Measurements from ENCODE around the gene GNLY. TPM values are rescaled to one million over a fixed set of nuclear protein-coding genes. Genes with fewer than 3 reads are reported as not detected.

The GNLY gene
- total and polyA plus RNA-seq, 2 of the 13 experiments (the other 11 are each of a cell fraction or from before 2014, with no cell fraction given): not detected

DNA sequence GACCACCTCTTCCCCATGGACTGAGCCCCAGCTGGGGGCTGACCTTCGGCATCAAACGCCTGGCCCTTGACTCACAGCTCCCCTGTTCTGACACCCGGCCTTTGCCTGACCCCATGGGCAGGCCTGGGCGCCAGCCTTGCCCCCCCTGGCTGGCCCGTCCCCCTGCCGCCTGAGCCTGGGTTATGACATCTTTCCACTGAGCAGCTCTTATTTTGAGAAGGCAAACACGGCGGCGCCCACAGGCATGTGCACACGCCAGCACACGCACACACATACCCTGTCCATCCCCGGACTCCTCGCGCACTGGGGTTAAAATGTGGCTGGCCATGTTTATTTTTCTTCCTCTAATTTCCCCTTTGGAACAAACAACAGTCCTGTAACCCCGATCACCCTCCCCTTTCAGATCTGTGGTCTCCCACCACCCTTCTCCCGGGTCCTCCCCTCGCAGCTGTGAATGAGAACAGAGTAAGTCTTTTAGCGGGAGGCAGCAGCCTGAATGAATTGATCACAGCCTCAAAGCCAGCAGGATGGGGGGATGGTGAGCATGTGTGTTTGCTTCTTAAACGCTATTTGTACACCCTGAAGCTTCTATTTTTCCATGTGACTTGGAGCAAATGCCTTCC is 47.8 kb downstream of the GNLY start (continued):
- TF ChIP-seq ZSCAN22 (CRISPR knock-in tag; IDR thresholded peaks at IDR 0.05): no peak
- TF ChIP-seq ZNF260 (CRISPR knock-in tag; IDR thresholded peaks at IDR 0.05; ENCODE audit: borderline replicate concordance, low read depth): no peak
- TF ChIP-seq U2AF2 (IDR thresholded peaks at IDR 0.05; ENCODE audit: low read depth, low read length): no peak
- no peak for TF ChIP-seq MIER3 (CRISPR knock-in tag; IDR thresholded peaks at IDR 0.05; ENCODE audit: borderline replicate concordance)
- no peak for TF ChIP-seq JUNB (CRISPR knock-in tag; IDR thresholded peaks at IDR 0.05; ENCODE audit: borderline replicate concordance)
- TF ChIP-seq FOXK2 (IDR thresholded peaks at IDR 0.05): no peak
- no peak for TF ChIP-seq MED8 (CRISPR knock-in tag; IDR thresholded peaks at IDR 0.05; ENCODE audit: insufficient replicate concordance)
- TF ChIP-seq RARG (CRISPR knock-in tag; IDR thresholded peaks at IDR 0.05; ENCODE audit: low read depth): no peak
- 0 out of 2 replicates have a peak, but pooled peaks have one; percentile 14 for TF ChIP-seq ZNF143 (CRISPR knock-in tag; IDR thresholded peaks at IDR 0.05)
- no peak for TF ChIP-seq MEIS2 (CRISPR knock-in tag; IDR thresholded peaks at IDR 0.05)
- 0 out of 2 replicates have a peak, but pooled peaks have one; percentile 40 for TF ChIP-seq HMG20B (CRISPR knock-in tag; conservative IDR thresholded peaks at IDR 0.05)
- no peak for TF ChIP-seq RAD21 (CRISPR knock-in tag; IDR thresholded peaks at IDR 0.05)
- TF ChIP-seq PAWR (CRISPR knock-in tag; IDR thresholded peaks at IDR 0.05; ENCODE audit: borderline replicate concordance): no peak
- TF ChIP-seq ZNF720 (CRISPR knock-in tag; IDR thresholded peaks at IDR 0.05): no peak
- TF ChIP-seq ZNF550 (CRISPR knock-in tag; IDR thresholded peaks at IDR 0.05; ENCODE audit: borderline replicate concordance): no peak
- TF ChIP-seq NR2C2 (CRISPR knock-in tag; IDR thresholded peaks at IDR 0.05; ENCODE audit: borderline replicate concordance): no peak
- no peak for TF ChIP-seq NFYC (CRISPR knock-in tag; IDR thresholded peaks at IDR 0.05)
- no peak for TF ChIP-seq ZNF343 (CRISPR knock-in tag; IDR thresholded peaks at IDR 0.05)
- TF ChIP-seq PREB (CRISPR knock-in tag; IDR thresholded peaks at IDR 0.05): no peak
- no peak for TF ChIP-seq SP1 (IDR thresholded peaks at IDR 0.05)
- 0 out of 2 replicates have a peak, but pooled peaks have one; percentile 29 for TF ChIP-seq SP1 (CRISPR knock-in tag; IDR thresholded peaks at IDR 0.05)
- TF ChIP-seq, protein P1, sequence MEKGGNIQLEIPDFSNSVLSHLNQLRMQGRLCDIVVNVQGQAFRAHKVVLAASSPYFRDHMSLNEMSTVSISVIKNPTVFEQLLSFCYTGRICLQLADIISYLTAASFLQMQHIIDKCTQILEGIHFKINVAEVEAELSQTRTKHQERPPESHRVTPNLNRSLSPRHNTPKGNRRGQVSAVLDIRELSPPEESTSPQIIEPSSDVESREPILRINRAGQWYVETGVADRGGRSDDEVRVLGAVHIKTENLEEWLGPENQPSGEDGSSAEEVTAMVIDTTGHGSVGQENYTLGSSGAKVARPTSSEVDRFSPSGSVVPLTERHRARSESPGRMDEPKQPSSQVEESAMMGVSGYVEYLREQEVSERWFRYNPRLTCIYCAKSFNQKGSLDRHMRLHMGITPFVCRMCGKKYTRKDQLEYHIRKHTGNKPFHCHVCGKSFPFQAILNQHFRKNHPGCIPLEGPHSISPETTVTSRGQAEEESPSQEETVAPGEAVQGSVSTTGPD (CRISPR knock-in tag; IDR thresholded peaks at IDR 0.05): no peak
- TF ChIP-seq ZNF253 (CRISPR knock-in tag; IDR thresholded peaks at IDR 0.05; ENCODE audit: borderline replicate concordance): no peak
- no peak for TF ChIP-seq SIX4 (CRISPR knock-in tag; IDR thresholded peaks at IDR 0.05)
- no peak for TF ChIP-seq XBP1 (CRISPR knock-in tag; IDR thresholded peaks at IDR 0.05)
- TF ChIP-seq ZBTB7B (CRISPR knock-in tag; IDR thresholded peaks at IDR 0.05): peak; percentile 2; the same call in 1 of the 2 replicates
- TF ChIP-seq ZNF776 (CRISPR knock-in tag; IDR thresholded peaks at IDR 0.05): no peak
- TF ChIP-seq MBD4 (IDR thresholded peaks at IDR 0.05; ENCODE audit: borderline replicate concordance, low read length): no peak
- TF ChIP-seq, protein P2, sequence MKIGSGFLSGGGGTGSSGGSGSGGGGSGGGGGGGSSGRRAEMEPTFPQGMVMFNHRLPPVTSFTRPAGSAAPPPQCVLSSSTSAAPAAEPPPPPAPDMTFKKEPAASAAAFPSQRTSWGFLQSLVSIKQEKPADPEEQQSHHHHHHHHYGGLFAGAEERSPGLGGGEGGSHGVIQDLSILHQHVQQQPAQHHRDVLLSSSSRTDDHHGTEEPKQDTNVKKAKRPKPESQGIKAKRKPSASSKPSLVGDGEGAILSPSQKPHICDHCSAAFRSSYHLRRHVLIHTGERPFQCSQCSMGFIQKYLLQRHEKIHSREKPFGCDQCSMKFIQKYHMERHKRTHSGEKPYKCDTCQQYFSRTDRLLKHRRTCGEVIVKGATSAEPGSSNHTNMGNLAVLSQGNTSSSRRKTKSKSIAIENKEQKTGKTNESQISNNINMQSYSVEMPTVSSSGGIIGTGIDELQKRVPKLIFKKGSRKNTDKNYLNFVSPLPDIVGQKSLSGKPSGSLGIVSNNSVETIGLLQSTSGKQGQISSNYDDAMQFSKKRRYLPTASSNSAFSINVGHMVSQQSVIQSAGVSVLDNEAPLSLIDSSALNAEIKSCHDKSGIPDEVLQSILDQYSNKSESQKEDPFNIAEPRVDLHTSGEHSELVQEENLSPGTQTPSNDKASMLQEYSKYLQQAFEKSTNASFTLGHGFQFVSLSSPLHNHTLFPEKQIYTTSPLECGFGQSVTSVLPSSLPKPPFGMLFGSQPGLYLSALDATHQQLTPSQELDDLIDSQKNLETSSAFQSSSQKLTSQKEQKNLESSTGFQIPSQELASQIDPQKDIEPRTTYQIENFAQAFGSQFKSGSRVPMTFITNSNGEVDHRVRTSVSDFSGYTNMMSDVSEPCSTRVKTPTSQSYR (CRISPR knock-in tag; IDR thresholded peaks at IDR 0.05; ENCODE audit: borderline replicate concordance): peak; percentile 48; the same call in 1 of the 2 replicates
